Right lobe of liver (tissue), 4 donors: Measurements from ENCODE around the gene BRICD5.

Experiments used
- POLR2A ChIP-seq: fragments of 450-650 bp; IDR thresholded peaks from one replicate; pipeline ENCODE4 v1.6.1; 2017; ENCODE audit warnings: antibody characterized with exemption, mild to moderate bottlenecking
- TF ChIP-seq, protein P1 (sequence below), 4 donors: fragments of 200-600 bp in 3 of 4; fragments of 450-650 bp in 1 of 4; IDR thresholded peaks; one replicate each; pipeline versions ENCODE4 v1.5.1 to v1.8.0; 2016 to 2022; ENCODE audit warnings: antibody characterized with exemption in 4 of 4, mild to moderate bottlenecking in 2 of 4
- donor health status: DM: no; HTN: no; CAD: no.
- donor health status: DM: no; HTN: no; CAD: no.
- donor health status: DM: no; HTN: yes; CAD: no.

DNA sequence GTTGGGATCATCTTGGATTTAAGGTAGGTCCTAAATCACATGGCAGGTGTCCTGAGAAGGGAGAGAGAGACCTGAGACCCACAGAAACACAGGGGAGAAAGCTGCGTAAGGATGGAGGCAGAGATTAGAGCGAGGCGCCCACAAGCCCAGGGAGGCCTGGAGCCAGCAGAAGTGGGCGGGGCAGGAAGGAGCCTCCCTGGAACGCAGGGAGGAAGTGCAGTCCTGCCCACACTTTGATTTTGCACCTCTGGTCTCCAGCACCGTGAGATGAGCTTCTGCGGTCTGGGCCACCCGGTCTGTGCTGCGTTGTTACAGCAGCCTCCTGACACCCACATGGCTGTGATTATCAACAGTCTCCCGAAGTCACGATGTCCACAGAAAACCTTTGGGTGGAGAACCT, 31.9 kb upstream of the BRICD5 start:
- TF ChIP-seq, protein P1, sequence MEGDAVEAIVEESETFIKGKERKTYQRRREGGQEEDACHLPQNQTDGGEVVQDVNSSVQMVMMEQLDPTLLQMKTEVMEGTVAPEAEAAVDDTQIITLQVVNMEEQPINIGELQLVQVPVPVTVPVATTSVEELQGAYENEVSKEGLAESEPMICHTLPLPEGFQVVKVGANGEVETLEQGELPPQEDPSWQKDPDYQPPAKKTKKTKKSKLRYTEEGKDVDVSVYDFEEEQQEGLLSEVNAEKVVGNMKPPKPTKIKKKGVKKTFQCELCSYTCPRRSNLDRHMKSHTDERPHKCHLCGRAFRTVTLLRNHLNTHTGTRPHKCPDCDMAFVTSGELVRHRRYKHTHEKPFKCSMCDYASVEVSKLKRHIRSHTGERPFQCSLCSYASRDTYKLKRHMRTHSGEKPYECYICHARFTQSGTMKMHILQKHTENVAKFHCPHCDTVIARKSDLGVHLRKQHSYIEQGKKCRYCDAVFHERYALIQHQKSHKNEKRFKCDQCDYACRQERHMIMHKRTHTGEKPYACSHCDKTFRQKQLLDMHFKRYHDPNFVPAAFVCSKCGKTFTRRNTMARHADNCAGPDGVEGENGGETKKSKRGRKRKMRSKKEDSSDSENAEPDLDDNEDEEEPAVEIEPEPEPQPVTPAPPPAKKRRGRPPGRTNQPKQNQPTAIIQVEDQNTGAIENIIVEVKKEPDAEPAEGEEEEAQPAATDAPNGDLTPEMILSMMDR (IDR thresholded peaks at IDR 0.05), result no peak
- no peak for TF ChIP-seq POLR2A
